Mucosa of descending colon (tissue), 3 donors: ENCODE data around the gene CACYBP. TPM values are rescaled to one million over a fixed set of nuclear protein-coding genes. Genes with fewer than 3 reads are reported as not detected.
"Not testable (repeated sequence)": the region's sequence is repeated elsewhere in the genome, so short reads cannot be mapped to it uniquely, and the experiment has no call there.

ENCODE experiments used
- ATAC-seq: fragments of 200-7000 bp; cut with Tn5 transposase; one replicate; pipeline ENCODE4 v1.9.1; 2020; ENCODE audit warnings: mild to moderate bottlenecking, moderate library complexity
- DNase-seq, 3 donors: peaks; one replicate each; pipeline ENCODE4 v3.0.0-alpha.2; 2020
- H3K36me3 ChIP-seq: fragments of 200-600 bp; one replicate; pipeline ENCODE4 v1.8.0; 2021; ENCODE audit warnings: low read depth, mild to moderate bottlenecking
- H3K4me1 ChIP-seq: fragments of 200-600 bp; one replicate; pipeline ENCODE4 v1.8.0; 2021; ENCODE audit warnings: low read depth, mild to moderate bottlenecking
- H3K4me3 ChIP-seq: fragments of 200-600 bp; one replicate; pipeline ENCODE4 v1.8.0; 2021; ENCODE audit warnings: mild to moderate bottlenecking
- H3K9me3 ChIP-seq: fragments of 200-600 bp; one replicate; pipeline ENCODE4 v1.8.0; 2021; ENCODE audit warnings: mild to moderate bottlenecking
- intact Hi-C, 2 donors: fragments of 100-400 bp; cut with DNase I in 1 of 2; cut with micrococcal nuclease in 1 of 2; formaldehyde crosslinking; loops; one replicate each; pipeline versions ENCODE4 v1.11.0 to v1.11.1; 2022; cut with DNase I, micrococcal nuclease
- total RNA-seq, 3 donors: library from RNA; stranded (reverse); fragmentation: NEBNext Ultra II Directional in 2 of 3; extraction: Animal tissue kit (Norgen Biotek cat#: 25700) in 2 of 3; gene quantifications; one replicate each; pipeline versions ENCODE4 v1.2.1 to v1.2.4, GENCODE V29; 2021 to 2023
- TF ChIP-seq, protein P1 (sequence below): fragments of 200-600 bp; IDR thresholded peaks from one replicate; pipeline ENCODE4 v1.8.0; 2022; ENCODE audit warnings: antibody characterized with exemption, mild to moderate bottlenecking
- donor health status: DM: no; HTN: no; CAD: no; lungs with moderate emphysema.
- donor health status: DM: no; HTN: no; CAD: no.
- donor health status: DM: no; HTN: yes; CAD: no.

Gene CACYBP
- total RNA-seq, 3 donors from 2014 or later = 43.6 to 103 (median 67.9) TPM

DNA sequence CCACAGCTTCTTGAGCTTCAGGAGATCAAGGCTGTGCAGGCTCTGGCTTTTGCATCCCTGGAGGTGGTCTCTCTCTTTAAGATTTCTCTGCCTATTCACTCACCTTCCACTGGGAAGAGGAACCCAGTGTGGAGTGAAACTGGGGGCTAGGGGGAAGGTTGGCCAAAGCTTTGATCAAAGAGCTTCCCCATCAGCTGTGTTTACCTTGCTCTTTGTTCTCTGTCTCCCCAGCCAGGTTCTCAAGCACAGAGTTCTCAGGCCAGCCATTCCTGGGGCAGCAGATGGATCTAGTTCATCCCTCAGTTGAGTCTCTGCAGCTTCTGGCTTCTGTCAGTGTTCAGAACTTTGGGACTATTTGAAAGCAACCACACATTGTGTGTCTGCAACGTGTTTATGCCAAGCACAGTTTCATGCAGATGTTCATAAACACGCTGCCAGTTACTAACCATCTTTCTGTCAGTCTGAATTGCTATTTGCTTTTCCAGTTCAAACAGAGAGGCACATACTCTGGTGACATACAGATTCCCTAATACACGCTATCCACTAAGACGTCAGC lies 40.7 kb downstream of the CACYBP start:
- intact Hi-C loops = no loop called here
- ATAC-seq (no peak), DNase-seq (no peak)
- Histone ChIP-seq H3K4me1 (no peaks in the 10 kb centered on the region), H3K36me3 (no peaks in the 10 kb centered on the region), H3K9me3 (no peaks in the 10 kb centered on the region), H3K4me3 (no peak overlapping the region)
- TF ChIP-seq, protein P1, sequence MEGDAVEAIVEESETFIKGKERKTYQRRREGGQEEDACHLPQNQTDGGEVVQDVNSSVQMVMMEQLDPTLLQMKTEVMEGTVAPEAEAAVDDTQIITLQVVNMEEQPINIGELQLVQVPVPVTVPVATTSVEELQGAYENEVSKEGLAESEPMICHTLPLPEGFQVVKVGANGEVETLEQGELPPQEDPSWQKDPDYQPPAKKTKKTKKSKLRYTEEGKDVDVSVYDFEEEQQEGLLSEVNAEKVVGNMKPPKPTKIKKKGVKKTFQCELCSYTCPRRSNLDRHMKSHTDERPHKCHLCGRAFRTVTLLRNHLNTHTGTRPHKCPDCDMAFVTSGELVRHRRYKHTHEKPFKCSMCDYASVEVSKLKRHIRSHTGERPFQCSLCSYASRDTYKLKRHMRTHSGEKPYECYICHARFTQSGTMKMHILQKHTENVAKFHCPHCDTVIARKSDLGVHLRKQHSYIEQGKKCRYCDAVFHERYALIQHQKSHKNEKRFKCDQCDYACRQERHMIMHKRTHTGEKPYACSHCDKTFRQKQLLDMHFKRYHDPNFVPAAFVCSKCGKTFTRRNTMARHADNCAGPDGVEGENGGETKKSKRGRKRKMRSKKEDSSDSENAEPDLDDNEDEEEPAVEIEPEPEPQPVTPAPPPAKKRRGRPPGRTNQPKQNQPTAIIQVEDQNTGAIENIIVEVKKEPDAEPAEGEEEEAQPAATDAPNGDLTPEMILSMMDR = no peak

DNA sequence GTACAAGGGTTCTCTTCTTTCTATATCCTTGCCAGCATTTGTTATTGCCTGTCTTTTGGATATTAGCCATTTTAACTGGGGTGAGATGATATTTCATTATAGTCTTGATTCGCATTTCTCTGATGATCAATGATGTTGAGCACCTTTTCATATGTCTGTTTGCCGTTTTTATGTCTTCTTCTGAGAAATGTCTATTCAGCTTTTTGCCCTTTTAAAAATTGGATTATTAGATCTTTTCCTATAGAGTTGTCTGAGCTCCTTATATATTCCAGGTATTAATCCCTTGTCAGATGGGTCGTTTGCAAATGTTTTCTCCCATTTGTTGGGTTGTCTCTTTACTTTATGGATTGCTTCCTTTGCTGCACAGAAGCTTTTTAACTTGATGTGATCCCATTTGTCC lies 42.9 kb downstream of the CACYBP start:
- TF ChIP-seq, protein P1 = no peak
- no peak overlapping the region for H3K4me3 ChIP-seq
- ATAC-seq = no peak
- H3K9me3 ChIP-seq = no peaks in the 10 kb centered on the region
- H3K36me3 ChIP-seq = no peaks in the 10 kb centered on the region
- intact Hi-C loops = no loop called here
- H3K4me1 ChIP-seq = no peaks in the 10 kb centered on the region
- DNase-seq = no peak

DNA sequence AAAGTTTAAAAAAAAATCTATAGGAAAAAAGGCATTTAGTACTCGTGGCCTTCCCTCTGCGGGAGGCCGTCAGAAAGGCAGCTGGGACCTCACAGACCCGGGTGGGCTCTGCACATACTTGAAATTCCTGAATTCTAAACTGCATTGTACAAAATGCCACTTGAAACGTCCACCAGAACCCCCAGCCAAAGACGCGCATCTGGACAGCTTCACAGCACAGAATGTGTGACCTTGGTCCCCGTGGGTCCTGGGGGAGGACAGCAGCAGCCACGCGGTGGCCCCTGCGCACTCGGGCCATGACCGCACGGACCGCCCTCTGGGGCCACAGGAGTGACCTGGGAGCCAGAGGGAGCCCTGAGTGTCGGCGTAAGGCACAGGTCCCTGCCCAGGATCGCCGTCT lies 44.1 kb downstream of the CACYBP start:
- Histone ChIP-seq H3K4me1 (no peaks in the 10 kb centered on the region), H3K36me3 (no peaks in the 10 kb centered on the region), H3K9me3 (no peaks in the 10 kb centered on the region), H3K4me3 (no peak overlapping the region)
- ATAC-seq (no peak), DNase-seq (no peak)
- TF ChIP-seq, protein P1 = no peak
- intact Hi-C loops = no loop called here

DNA sequence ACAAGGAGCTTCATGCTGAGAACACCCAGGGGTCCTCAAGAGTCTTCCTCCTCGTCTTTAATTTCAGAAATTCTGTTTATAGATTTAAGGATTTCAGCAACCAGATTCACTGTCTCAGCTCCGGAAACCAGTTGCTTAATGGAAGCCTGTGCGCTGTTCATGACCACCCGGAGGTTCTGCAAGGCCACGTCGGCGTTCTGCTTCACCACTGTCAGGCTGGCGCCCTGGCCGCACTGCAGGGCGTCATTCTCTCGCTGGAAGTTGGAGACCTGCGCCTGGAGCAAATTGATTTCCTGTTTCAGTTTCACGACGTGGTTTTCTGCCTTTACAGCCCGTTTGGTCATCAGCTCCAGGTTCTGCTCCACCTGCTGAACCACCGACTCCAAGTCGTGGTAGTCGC lies 44.8 kb downstream of the CACYBP start:
- H3K36me3 ChIP-seq, intact Hi-C loops, H3K9me3 ChIP-seq, H3K4me3 ChIP-seq, ATAC-seq, H3K4me1 ChIP-seq, DNase-seq: not testable (repeated sequence)

DNA sequence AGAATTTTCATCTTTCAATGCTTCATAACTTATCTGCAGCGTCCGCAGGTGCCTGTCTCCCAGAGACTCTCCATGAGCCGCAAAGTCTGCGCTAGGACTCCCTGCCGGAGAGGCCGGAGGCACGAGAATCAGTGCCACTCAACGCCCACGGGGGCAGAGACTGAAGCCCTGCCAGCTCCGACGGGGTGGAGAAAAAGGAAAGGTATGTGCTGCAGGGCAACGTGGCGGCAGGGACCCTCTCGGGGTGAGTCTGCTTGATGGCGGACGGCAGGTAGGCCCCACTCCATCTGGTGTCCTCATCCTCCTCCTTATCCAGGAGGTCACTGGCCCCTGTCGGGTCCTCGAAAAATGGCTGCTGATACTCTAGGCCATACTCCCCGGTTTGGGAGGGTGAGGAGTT lies 45.4 kb downstream of the CACYBP start:
- Histone ChIP-seq H3K4me1 (no peaks in the 10 kb centered on the region), H3K36me3 (no peaks in the 10 kb centered on the region), H3K4me3 (no peak overlapping the region), H3K9me3 (no peaks in the 10 kb centered on the region)
- TF ChIP-seq, protein P1 = no peak
- intact Hi-C loops = no loop called here
- DNase-seq = no peak
- ATAC-seq = no peak

DNA sequence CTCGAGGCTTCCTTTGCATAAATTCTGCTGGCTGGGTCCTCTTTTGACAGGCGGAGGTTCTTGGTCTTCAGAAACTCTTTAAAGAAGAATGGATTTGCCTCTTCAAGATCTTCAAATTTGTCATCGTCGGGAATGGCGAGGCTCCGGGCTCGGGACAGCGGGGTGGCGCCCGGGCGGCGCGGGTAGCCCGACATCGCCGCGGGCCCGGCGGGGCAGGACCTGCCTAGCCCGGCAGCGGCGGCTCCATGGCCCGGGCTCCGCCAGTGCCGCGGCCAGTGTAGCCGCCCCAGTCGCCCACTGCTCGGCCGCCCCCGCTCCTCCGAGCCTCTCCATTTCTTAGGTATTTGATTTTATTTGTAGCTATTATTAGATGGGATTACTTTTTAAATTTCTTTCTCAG lies 45.8 kb downstream of the CACYBP start:
- no peak for DNase-seq
- Histone ChIP-seq H3K36me3 (no peaks in the 10 kb centered on the region), H3K4me3 (no peak overlapping the region), H3K9me3 (no peaks in the 10 kb centered on the region), H3K4me1 (no peaks in the 10 kb centered on the region)
- ATAC-seq = no peak
- intact Hi-C loops = no loop called here
- TF ChIP-seq, protein P1 = no peak
